Neural cell (in vitro differentiated cells): ENCODE results near the gene FAM171A1.
"Not testable (repeated sequence)": the region's sequence is repeated elsewhere in the genome, so short reads cannot be mapped to it uniquely, and the experiment has no call there.

ENCODE experiments used
- EP300 ChIP-seq: fragments of 450-650 bp; conservative IDR thresholded peaks from 2 replicates; pipeline ENCODE4 v1.6.1; 2014; ENCODE audit warnings: antibody characterized with exemption, mild to moderate bottlenecking, moderate library complexity; ENCODE audit not compliant: poor library complexity, severe bottlenecking
- EZH2 ChIP-seq: fragments of 200-600, 300-800 bp; shearing (Covaris generic), sonication (generic); IDR thresholded peaks from 2 replicates; pipeline ENCODE4 v1.6.1; 2014; ENCODE audit warnings: antibody characterized with exemption, low read length, borderline replicate concordance, mild to moderate bottlenecking; ENCODE audit not compliant: insufficient read depth, poor library complexity, severe bottlenecking
- POLR2AphosphoS5 ChIP-seq: IDR thresholded peaks from 2 replicates; pipeline ENCODE4 v1.6.1; 2012
- RAD21 ChIP-seq: fragments of 450-650 bp; conservative IDR thresholded peaks from 2 replicates; pipeline ENCODE4 v1.6.1; 2014; ENCODE audit warnings: antibody characterized with exemption, mild to moderate bottlenecking, moderate library complexity
- TAF1 ChIP-seq: IDR thresholded peaks from 2 replicates; pipeline ENCODE4 v1.6.1; 2012; ENCODE audit warnings: low read depth
- TF ChIP-seq, protein P1 (sequence below): fragments of 450-650 bp; IDR thresholded peaks from 2 replicates; pipeline ENCODE4 v1.5.1; 2014; ENCODE audit warnings: antibody characterized with exemption, mild to moderate bottlenecking, moderate library complexity; ENCODE audit not compliant: poor library complexity, severe bottlenecking
- TF ChIP-seq, protein P2 (sequence below): IDR thresholded peaks from 2 replicates; pipeline ENCODE4 v1.6.1; 2012; ENCODE audit warnings: borderline replicate concordance

DNA sequence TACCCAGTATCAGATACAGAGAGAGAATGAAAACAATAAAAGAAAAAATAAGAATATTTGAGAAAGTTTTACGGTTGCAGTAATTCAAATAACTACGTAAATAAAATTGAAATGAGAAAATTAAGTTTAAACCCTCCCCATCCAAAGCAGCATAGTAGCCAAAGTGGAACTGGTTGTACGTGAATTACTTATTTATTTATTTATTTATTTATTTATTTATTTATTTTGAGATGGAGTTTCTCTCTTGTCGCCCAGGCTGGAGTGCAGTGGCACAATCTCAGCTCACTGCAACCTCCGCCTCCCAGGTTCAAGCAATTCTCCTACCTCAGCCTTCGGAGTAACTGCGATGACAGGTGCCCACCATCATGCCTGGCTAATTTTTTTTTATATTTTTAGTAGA is 17.1 kb upstream of the FAM171A1 start:
- TF ChIP-seq EP300, EZH2, POLR2AphosphoS5, TAF1, RAD21: not testable (repeated sequence)
- TF ChIP-seq, protein P1, sequence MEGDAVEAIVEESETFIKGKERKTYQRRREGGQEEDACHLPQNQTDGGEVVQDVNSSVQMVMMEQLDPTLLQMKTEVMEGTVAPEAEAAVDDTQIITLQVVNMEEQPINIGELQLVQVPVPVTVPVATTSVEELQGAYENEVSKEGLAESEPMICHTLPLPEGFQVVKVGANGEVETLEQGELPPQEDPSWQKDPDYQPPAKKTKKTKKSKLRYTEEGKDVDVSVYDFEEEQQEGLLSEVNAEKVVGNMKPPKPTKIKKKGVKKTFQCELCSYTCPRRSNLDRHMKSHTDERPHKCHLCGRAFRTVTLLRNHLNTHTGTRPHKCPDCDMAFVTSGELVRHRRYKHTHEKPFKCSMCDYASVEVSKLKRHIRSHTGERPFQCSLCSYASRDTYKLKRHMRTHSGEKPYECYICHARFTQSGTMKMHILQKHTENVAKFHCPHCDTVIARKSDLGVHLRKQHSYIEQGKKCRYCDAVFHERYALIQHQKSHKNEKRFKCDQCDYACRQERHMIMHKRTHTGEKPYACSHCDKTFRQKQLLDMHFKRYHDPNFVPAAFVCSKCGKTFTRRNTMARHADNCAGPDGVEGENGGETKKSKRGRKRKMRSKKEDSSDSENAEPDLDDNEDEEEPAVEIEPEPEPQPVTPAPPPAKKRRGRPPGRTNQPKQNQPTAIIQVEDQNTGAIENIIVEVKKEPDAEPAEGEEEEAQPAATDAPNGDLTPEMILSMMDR: not testable (repeated sequence)
- TF ChIP-seq, protein P2, sequence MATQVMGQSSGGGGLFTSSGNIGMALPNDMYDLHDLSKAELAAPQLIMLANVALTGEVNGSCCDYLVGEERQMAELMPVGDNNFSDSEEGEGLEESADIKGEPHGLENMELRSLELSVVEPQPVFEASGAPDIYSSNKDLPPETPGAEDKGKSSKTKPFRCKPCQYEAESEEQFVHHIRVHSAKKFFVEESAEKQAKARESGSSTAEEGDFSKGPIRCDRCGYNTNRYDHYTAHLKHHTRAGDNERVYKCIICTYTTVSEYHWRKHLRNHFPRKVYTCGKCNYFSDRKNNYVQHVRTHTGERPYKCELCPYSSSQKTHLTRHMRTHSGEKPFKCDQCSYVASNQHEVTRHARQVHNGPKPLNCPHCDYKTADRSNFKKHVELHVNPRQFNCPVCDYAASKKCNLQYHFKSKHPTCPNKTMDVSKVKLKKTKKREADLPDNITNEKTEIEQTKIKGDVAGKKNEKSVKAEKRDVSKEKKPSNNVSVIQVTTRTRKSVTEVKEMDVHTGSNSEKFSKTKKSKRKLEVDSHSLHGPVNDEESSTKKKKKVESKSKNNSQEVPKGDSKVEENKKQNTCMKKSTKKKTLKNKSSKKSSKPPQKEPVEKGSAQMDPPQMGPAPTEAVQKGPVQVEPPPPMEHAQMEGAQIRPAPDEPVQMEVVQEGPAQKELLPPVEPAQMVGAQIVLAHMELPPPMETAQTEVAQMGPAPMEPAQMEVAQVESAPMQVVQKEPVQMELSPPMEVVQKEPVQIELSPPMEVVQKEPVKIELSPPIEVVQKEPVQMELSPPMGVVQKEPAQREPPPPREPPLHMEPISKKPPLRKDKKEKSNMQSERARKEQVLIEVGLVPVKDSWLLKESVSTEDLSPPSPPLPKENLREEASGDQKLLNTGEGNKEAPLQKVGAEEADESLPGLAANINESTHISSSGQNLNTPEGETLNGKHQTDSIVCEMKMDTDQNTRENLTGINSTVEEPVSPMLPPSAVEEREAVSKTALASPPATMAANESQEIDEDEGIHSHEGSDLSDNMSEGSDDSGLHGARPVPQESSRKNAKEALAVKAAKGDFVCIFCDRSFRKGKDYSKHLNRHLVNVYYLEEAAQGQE: not testable (repeated sequence)
